Measurements from ENCODE around the gene KIZ.
"Not testable (repeated sequence)": the region's sequence is repeated elsewhere in the genome, so short reads cannot be mapped to it uniquely, and the experiment has no call there.

The KIZ gene

DNA sequence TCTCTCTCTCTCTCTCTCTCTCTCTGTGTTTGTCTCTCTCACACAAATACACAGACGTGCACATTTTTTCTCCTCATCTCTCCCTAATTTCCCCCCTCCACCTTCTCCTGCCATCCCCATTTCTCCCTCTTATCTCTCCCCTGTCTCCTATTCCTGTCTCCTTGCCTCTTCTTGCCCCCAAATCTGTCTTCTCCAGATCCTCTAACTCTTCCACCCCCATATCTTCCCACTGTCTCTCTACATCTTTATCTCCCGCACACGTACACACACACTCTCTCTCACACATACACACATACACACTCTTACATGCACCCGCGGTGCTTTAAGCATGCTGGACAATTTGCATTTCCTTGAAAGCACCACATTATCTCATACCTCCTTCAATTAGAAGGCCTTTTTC is 15.9 kb downstream of the KIZ start:
- no peak for DNase-seq

- DNase-seq = no peak
Observed at GRCh38 chr20:21143194-21143890, 17.5 kb downstream of the KIZ start.

DNA sequence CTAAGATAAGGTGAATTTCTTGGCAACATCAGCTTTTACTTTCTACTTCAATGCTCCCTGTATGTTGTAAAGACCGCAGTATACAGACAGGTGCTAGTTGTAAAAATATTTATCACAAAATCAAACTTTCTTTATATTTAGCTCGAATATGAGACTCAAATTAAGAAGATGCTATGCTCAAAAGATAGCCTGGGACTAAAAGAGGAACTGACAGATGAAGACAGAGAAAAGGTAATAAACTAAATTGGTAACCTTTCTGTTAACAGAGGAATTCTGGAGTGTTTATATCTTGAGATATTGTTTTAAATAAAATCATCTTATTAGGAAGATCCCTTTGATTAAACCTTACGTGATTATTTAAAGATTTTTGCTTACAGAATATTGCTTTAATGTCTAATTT is 19.5 kb downstream of the KIZ start:
- DNase-seq = no peak

GRCh38 chr20:21146215-21146614 is 20.3 kb downstream of the KIZ start:
- DNase-seq = no peak

GRCh38 chr20:21147593-21147992 is 21.7 kb downstream of the KIZ start:
- no peak for DNase-seq

- no peak for DNase-seq
Observed at GRCh38 chr20:21149344-21149743, 23.5 kb downstream of the KIZ start.

- DNase-seq = no peak
Observed at GRCh38 chr20:21151791-21152190, 25.9 kb downstream of the KIZ start.

GRCh38 chr20:21154692-21155091 is 28.8 kb downstream of the KIZ start:
- no peak for DNase-seq

DNA sequence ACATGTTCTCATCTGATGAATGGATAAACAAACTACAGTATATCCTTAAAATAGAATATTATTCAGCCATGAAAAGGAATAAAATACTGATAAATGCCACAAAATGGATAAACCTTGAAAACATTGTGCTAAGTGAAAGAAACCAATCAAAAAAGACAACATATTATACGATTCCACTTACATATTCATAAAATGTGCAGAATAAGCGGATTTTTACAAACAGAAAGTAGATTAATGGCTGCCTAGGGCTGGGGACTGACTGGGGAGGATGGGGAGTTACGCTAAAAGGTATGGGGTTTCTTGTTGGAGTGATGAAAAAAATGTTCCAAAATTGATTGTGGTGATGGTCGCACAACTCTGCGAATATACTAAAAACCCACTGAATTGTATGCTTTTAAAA is 29.4 kb downstream of the KIZ start:
- DNase-seq = no peak

DNA sequence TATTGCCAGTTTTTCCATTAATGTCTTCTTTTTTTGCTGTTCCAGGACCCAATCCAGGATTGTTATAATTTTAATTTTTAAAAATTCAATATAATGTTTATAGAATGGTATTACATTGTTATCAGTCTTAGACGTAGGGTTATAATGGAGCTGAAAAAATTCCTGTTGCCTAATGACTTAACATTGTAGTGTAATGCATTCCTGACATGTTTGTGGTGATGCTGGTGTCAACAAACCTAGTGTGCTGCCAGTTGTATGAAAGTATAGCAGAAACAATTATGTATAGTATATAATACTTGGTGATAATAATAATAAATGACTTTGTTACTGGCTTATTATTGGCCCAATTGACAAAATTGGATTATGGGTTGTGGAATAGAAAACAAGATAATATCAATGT is 30.4 kb downstream of the KIZ start:
- no peak for DNase-seq

GRCh38 chr20:21157006-21157405 is 31.1 kb downstream of the KIZ start:
- no peak for DNase-seq

DNA sequence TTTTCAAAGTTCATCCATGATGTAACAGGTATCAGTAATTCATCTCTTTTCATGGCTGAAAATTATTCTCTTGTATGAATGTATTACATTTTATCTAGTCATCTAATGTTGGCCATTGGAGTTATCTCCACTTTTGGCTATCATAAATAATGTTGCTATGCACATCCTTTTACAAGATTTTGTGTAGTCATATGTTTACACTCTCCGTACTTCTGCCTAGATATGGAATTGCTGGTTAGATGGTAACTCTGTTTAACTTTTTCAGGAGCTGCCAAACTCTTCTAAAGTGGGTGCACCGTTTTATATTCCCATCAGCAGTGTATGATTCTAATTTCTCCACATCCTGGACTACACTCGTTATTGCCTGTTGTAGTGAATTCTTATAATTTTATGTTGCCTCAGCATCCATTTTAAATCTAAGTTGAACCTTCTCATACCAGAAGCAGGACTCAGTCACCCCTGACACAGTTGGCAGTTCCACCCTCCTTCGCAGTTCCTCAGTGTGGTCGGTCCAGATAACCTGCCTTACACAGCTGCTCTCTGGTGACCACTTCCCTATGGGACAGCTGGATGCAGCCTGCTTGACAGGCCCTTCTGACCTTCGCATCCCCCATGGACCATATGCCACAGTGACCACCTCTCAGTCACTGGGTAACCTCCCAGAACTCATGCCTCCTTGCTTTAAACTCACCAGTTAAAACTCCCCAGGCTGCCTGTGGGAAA is 33.9 kb downstream of the KIZ start:
- no peak for DNase-seq

DNA sequence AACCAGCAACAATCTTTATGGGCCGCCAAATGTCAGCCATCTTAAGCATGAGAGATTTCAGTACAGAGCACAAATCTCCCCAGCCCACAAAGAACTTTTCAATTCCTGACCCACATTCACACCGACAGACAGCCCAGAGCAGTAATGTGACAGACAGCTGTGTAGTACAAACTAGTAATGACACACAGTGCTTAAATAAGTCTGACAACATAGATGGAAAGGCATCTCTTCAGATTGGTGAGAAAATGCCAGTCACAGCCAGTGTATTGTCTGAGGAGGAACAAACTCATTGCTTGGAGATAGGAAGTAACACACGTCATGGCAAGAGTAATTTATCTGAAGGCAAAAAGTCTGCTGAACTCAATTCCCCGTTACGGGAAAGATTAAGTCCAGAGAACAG is 36.0 kb downstream of the KIZ start:
- no peak for DNase-seq

DNA sequence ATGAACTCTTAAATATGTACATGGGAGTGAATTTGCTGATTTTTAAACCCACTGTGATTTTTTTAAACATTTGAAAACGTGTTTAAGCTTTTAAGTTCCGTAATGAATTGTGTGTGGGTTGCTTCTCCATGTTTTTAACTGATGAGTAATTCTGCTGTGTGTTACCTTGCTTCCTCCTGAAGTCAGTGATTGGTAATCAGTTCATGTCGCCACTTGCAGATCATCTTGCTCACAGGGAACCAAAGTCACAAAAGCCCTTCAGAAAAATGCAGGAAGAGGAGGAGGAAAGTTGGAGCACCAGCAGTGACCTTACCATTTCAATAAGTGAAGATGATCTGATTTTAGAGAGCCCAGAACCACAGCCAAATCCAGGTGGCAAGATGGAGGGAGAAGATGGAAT is 36.7 kb downstream of the KIZ start:
- DNase-seq = no peak

- DNase-seq = no peak
Observed at GRCh38 chr20:21166801-21167200, 40.9 kb downstream of the KIZ start.

GRCh38 chr20:21167261-21167660 is 41.4 kb downstream of the KIZ start:
- DNase-seq = no peak

GRCh38 chr20:21168061-21168460 is 42.2 kb downstream of the KIZ start:
- DNase-seq = not testable (repeated sequence)

DNA sequence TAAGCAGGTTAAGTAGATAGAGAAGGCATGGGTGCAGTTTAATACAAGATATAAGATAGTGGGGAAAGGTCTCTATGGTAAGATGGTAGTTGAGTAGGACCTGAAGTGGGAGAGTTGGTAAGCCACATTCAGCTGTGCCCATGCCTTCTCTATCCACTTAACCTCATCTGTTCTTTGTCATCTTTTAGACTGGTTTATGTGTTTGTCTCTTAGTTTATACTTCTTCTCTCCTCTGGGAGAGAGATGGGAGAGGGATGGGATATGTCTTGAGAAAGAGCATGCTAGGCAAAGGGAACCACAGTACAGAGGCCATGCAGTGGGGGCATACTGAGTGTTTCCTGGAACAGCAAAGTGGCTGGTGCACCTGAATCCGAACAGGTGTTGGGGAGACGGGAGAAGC is 46.7 kb downstream of the KIZ start:
- DNase-seq = no peak

DNA sequence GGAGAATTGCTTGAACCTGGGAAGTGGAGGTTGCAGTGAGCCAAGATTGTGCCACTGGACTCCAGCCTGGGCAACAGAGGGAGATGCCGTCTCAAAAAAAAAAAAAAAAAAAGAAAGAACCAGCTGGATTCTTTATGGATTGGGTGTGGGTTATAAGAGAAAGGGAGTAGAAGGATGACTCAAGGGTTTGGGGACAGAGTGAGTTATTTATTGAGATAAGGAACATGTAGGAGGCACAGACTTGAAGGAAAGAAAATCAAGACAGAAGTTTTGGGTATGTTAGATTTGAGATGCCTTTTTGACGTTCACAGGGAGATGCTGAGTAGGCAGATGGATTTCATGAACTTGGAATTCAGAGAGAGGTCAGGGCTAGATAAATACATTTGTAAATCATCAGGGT is 47.6 kb downstream of the KIZ start:
- no peak for DNase-seq

GRCh38 chr20:21174516-21175239 is 48.8 kb downstream of the KIZ start:
- no peak for DNase-seq

GRCh38 chr20:21175433-21175832 is 49.6 kb downstream of the KIZ start:
- DNase-seq = no peak

DNA sequence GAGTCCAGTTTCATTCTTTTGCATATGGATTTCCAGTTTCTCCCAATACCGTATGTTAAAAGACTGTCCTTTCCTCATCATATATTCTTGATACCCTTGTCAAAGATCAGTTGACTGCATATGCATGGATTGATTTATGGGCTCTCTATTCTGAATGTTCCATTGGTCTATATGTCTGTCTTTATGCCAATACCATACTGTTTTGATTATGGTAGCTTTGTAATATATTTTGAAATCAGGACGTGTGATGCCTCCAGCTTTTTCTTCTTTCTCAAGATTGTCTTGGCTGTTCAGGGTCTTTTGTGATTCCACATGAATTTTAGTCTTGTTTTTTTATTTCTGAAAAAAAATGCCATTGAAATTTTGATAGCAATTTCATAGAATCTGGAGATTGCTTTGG is 51.9 kb downstream of the KIZ start:
- DNase-seq = no peak

- no peak for DNase-seq
Observed at GRCh38 chr20:21179757-21180156, 53.9 kb downstream of the KIZ start.

DNA sequence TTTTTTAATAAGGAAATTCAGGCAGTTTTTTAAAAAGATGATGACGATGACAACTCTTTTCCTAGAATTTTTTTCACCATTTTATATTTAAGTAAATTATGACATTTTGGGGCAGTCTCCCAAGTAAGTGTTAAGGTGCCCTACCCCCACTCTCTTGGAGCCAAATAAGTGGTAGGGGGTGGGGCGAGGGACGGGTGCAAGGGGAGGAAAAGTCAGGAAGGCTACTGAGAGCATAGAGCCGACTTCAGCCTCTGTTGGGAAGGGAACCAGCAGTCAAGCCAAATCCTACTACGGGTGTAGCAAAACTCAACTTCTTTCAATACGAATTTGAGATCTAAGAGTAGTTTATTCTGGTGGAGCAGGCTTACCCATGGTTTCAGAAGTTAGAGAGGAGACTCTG is 54.4 kb downstream of the KIZ start:
- no peak for DNase-seq
